HS-27A (cell line): ENCODE results near the gene PIK3C2G.

ENCODE experiments used
- DNase-seq: peaks from one replicate; pipeline ENCODE4 v3.0.0-alpha.2; 2012; ENCODE audit warnings: low read depth, missing footprints

Gene PIK3C2G

GRCh38 chr12:18567787-18568186 lies 306.5 kb downstream of the PIK3C2G start:
- DNase-seq: no peak

GRCh38 chr12:18570543-18570942 lies 309.2 kb downstream of the PIK3C2G start:
- DNase-seq: no peak

GRCh38 chr12:18576104-18576626 lies 314.8 kb downstream of the PIK3C2G start:
- DNase-seq: no peak

- DNase-seq: no peak
Measured at GRCh38 chr12:18576648-18577047, 315.3 kb downstream of the PIK3C2G start.

- no peak for DNase-seq
Measured at GRCh38 chr12:18578191-18578590, 316.9 kb downstream of the PIK3C2G start.

- DNase-seq: no peak
Measured at GRCh38 chr12:18580291-18580690, 319.0 kb downstream of the PIK3C2G start.

GRCh38 chr12:18580706-18581105 lies 319.4 kb downstream of the PIK3C2G start:
- no peak for DNase-seq

- DNase-seq: no peak
Measured at GRCh38 chr12:18581232-18581962, 320.1 kb downstream of the PIK3C2G start.

- DNase-seq: no peak
Measured at GRCh38 chr12:18583655-18584054, 322.3 kb downstream of the PIK3C2G start.

- DNase-seq: no peak
Measured at GRCh38 chr12:18586581-18586980, 325.3 kb downstream of the PIK3C2G start.

GRCh38 chr12:18589316-18589715 lies 328.0 kb downstream of the PIK3C2G start:
- DNase-seq: no peak

GRCh38 chr12:18591473-18591872 lies 330.2 kb downstream of the PIK3C2G start:
- no peak for DNase-seq

- DNase-seq: no peak
Measured at GRCh38 chr12:18595412-18595811, 334.1 kb downstream of the PIK3C2G start.

GRCh38 chr12:18601962-18602361 lies 340.6 kb downstream of the PIK3C2G start:
- no peak for DNase-seq

- no peak for DNase-seq
Measured at GRCh38 chr12:18612971-18613370, 351.7 kb downstream of the PIK3C2G start.

- no peak for DNase-seq
Measured at GRCh38 chr12:18620986-18621385, 359.7 kb downstream of the PIK3C2G start.

- no peak for DNase-seq
Measured at GRCh38 chr12:18629445-18629844, 368.1 kb downstream of the PIK3C2G start.

GRCh38 chr12:18629916-18630315 lies 368.6 kb downstream of the PIK3C2G start:
- DNase-seq: no peak

- DNase-seq: no peak
Measured at GRCh38 chr12:18631339-18631738, 370.0 kb downstream of the PIK3C2G start.

- no peak for DNase-seq
Measured at GRCh38 chr12:18632848-18633247, 371.5 kb downstream of the PIK3C2G start.

- no peak for DNase-seq
Measured at GRCh38 chr12:18634382-18634781, 373.1 kb downstream of the PIK3C2G start.

- no peak for DNase-seq
Measured at GRCh38 chr12:18640321-18640955, 379.1 kb downstream of the PIK3C2G start.

GRCh38 chr12:18643681-18644080 lies 382.4 kb downstream of the PIK3C2G start:
- no peak for DNase-seq

GRCh38 chr12:18644564-18644963 lies 383.2 kb downstream of the PIK3C2G start:
- DNase-seq: no peak
